Testis (tissue), 3 donors: Measurements from ENCODE around the gene VSIG10L. TPM values are rescaled to one million over a fixed set of nuclear protein-coding genes. Genes with fewer than 3 reads are reported as not detected.

Experiments used
- DNase-seq: peaks from one replicate; pipeline ENCODE4 v3.0.0-alpha.2; 2019
- H3K27ac ChIP-seq, 2 donors: fragments of 200-600 bp; sonication (generic); one replicate each; pipeline ENCODE4 v1.5.1; 2019
- H3K27me3 ChIP-seq: fragments of 200-600 bp; sonication (generic); one replicate; pipeline ENCODE4 v1.5.1; 2019
- H3K36me3 ChIP-seq: fragments of 200-600 bp; sonication (generic); one replicate; pipeline ENCODE4 v1.5.1; 2017; ENCODE audit warnings: low read depth; ENCODE audit errors: missing control alignments
- H3K4me1 ChIP-seq: fragments of 200-600 bp; sonication (generic); one replicate; pipeline ENCODE4 v1.5.1; 2019
- H3K4me3 ChIP-seq, 2 donors: fragments of 200-600 bp; sonication (generic); one replicate each; pipeline ENCODE4 v1.5.1; 2017 to 2019
- H3K9me3 ChIP-seq: fragments of 200-600 bp; sonication (generic); one replicate; pipeline ENCODE4 v1.5.1; 2017
- CTCF ChIP-seq, 3 experiments: fragments of 450-650 bp in 2 of 3; fragments of 200-600 bp in 1 of 3; sonication (generic) in 1 of 3; IDR thresholded peaks; one replicate each; pipeline ENCODE4 v1.5.1; 2016 to 2019; ENCODE audit warnings: antibody characterized with exemption in 3 of 3, mild to moderate bottlenecking in 2 of 3, moderate library complexity in 1 of 3
- POLR2A ChIP-seq: fragments of 450-650 bp; IDR thresholded peaks from one replicate; pipeline ENCODE4 v1.6.1; 2017; ENCODE audit warnings: antibody characterized with exemption, mild to moderate bottlenecking, moderate library complexity
- WGBS, 2 donors: methylation state at CpG; one replicate each; pipeline ENCODE4 v1.1.5; 2018; 5-methylcytosine and 5-hydroxymethylcytosine counted together
- intact Hi-C: fragments of 100-400 bp; cut with DNase I; formaldehyde crosslinking; loops from one replicate; pipeline ENCODE4 v1.15.1; 2023; ENCODE audit warnings: low total_unique reads
- polyA plus RNA-seq: library from polyadenylated mRNA; stranded (reverse); fragments of 350-450 nt; fragmentation: Illumina TruSeq; extraction: RNeasy Lipid Tissue Mini Kit (QIAGEN cat#74804); gene quantifications from one replicate; pipeline ENCODE4 v1.2.3, GENCODE V29; 2014; ENCODE audit warnings: low read depth, low replicate concordance; ENCODE audit not compliant: insufficient read depth
- total RNA-seq, 2 donors: library from RNA; depleted of rRNA; stranded (reverse); fragments of >200 nt; gene quantifications; one replicate each; pipeline ENCODE4 v1.2.3, GENCODE V29; 2016

VSIG10L gene
- total and polyA plus RNA-seq, 3 donors from 2014 or later = 5.8 to 12.0 (median 10.5) TPM

DNA sequence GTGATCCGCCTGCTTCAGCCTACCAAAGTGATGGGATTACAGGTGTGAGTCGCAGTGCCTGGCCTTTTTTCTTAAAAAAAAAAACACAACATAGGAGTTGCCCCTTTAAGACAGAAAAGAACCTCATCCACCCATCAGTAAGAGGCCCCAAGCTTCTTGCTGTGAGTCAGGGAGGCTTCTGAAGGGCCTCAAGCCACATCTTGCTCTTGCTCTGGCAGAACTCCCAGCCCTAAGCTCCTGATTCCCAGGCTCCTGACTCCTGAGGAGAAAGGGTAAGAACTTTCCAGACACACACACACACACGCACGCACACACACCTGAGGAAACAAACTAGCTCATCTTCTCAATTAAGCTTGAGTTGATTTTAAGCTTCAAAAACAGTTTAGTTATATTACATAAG, 17.4 kb upstream of the VSIG10L start:
- DNase-seq = peak; percentile 54
- Histone ChIP-seq H3K4me3 (no peak overlapping the region), H3K9me3 (no peaks in the 10 kb centered on the region), H3K4me1 (peaks cover 4% of the 10 kb centered on the region), H3K27me3 (no peaks in the 10 kb centered on the region), H3K27ac (peak overlapping the region in 1 of 2 donors; percentile 30), H3K36me3 (no peaks in the 10 kb centered on the region)
- WGBS, 2 donors = 70 to 76% methylated on average over 4 of the region's 4 CpGs
- no peak for TF ChIP-seq CTCF (IDR thresholded peaks at IDR 0.05)
- intact Hi-C loops = no loop called here

DNA sequence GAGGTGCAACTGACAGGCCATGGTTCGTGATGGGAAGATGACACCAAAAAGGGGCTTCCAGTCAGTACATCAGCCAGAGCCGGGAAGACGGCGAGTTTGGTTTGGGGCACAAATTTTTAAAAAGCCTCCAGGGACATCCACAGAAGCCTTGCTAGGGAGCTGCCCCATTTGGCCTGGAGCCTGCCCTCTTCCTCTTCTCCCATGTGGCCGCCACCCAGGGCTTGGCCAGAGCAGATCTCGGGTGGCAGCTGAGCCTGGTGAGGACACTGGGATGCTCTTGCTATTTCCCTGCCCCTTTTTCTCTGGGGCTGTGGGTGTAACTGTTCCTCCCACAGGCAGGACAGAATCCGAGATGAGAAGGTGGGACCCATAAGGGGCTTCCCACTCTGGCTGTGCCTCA, 16.0 kb upstream of the VSIG10L start:
- Histone ChIP-seq H3K4me3 (no peak overlapping the region), H3K36me3 (no peaks in the 10 kb centered on the region), H3K4me1 (peaks cover 4% of the 10 kb centered on the region), H3K27me3 (no peaks in the 10 kb centered on the region), H3K27ac (no peak overlapping the region), H3K9me3 (no peaks in the 10 kb centered on the region)
- 88 to 91% methylated on average over 7 of the region's 7 CpGs for WGBS, 2 donors
- TF ChIP-seq POLR2A (no peak), CTCF (IDR thresholded peaks at IDR 0.05) (no peak)
- no peak for DNase-seq
- intact Hi-C loops = no loop called here

- intact Hi-C loops = no loop called here
- TF ChIP-seq POLR2A = no peak
- no peak for TF ChIP-seq CTCF (IDR thresholded peaks at IDR 0.05)
- no peak for DNase-seq
- Histone ChIP-seq H3K36me3 (no peaks in the 10 kb centered on the region), H3K9me3 (no peaks in the 10 kb centered on the region), H3K27ac (no peak overlapping the region), H3K4me3 (no peak overlapping the region), H3K27me3 (no peaks in the 10 kb centered on the region), H3K4me1 (peaks cover 4% of the 10 kb centered on the region)
- WGBS, 2 donors = 92 to 94% methylated on average over 10 of the region's 10 CpGs
Observed at GRCh38 chr19:51356159-51356801, 14.3 kb upstream of the VSIG10L start.

- peaks cover 4% of the 10 kb centered on the region for H3K4me1 ChIP-seq
- 39 to 48% methylated on average over 8 of the region's 8 CpGs for WGBS, 2 donors
- peak overlapping the region; percentile 81 to 88 for H3K27ac ChIP-seq
- peak; percentile 87 for DNase-seq
- TF ChIP-seq CTCF (IDR thresholded peaks at IDR 0.05) = no peak
- H3K36me3 ChIP-seq = no peaks in the 10 kb centered on the region
- no peak overlapping the region for H3K4me3 ChIP-seq
- H3K9me3 ChIP-seq = no peaks in the 10 kb centered on the region
- intact Hi-C loops = no loop called here
- no peaks in the 10 kb centered on the region for H3K27me3 ChIP-seq
Observed at GRCh38 chr19:51354742-51355148, 12.8 kb upstream of the VSIG10L start.

- Histone ChIP-seq H3K4me1 (peaks cover 4% of the 10 kb centered on the region), H3K27ac (peak overlapping the region; percentile 81 to 88), H3K4me3 (no peak overlapping the region), H3K9me3 (no peaks in the 10 kb centered on the region), H3K36me3 (no peaks in the 10 kb centered on the region), H3K27me3 (no peaks in the 10 kb centered on the region)
- no peak for TF ChIP-seq POLR2A
- no peak for TF ChIP-seq CTCF (IDR thresholded peaks at IDR 0.05)
- intact Hi-C loops = no loop called here
- DNase-seq = no peak
- WGBS, 2 donors = 57 to 84% methylated on average over 10 to 12 of the region's 12 CpGs
Observed at GRCh38 chr19:51354103-51354741, 12.3 kb upstream of the VSIG10L start.
